Mesothelial cell of epicardium (in vitro differentiated cells): ENCODE measurements around the gene CFAP299. TPM values are rescaled to one million over a fixed set of nuclear protein-coding genes. Genes with fewer than 3 reads are reported as not detected.
"Not testable (repeated sequence)": the region's sequence is repeated elsewhere in the genome, so short reads cannot be mapped to it uniquely, and the experiment has no call there.

Experiments
- DNase-seq, 2 experiments: peaks; one replicate each; pipeline ENCODE4 v3.0.0; 2021; ENCODE audit warnings: low spot score in 2 of 2; ENCODE audit not compliant: unreplicated experiment in 2 of 2
- H3K27ac Mint-ChIP-seq: 2 replicates; pipeline ENCODE4 v1.8.0; 2021; ENCODE audit warnings: mixed read lengths
- H3K27me3 Mint-ChIP-seq: 2 replicates; pipeline ENCODE4 v1.8.0; 2021; ENCODE audit warnings: low read depth, mixed read lengths
- H3K36me3 Mint-ChIP-seq: 2 replicates; pipeline ENCODE4 v1.8.0; 2021; ENCODE audit warnings: mixed read lengths
- H3K4me1 Mint-ChIP-seq: 2 replicates; pipeline ENCODE4 v1.8.0; 2021; ENCODE audit warnings: mixed read lengths
- H3K4me3 Mint-ChIP-seq: 2 replicates; pipeline ENCODE4 v1.8.0; 2021; ENCODE audit warnings: mild to moderate bottlenecking, moderate library complexity, mixed read lengths
- H3K9me3 Mint-ChIP-seq: 2 replicates; pipeline ENCODE4 v1.8.0; 2021; ENCODE audit warnings: mixed read lengths
- CTCF ChIP-seq: fragments of 200-600 bp; sonication (generic); IDR thresholded peaks from one replicate; pipeline ENCODE4 v1.5.0; 2021; ENCODE audit warnings: antibody characterized with exemption; ENCODE audit not compliant: unreplicated experiment
- total RNA-seq: library from RNA; stranded (reverse); gene quantifications from 3 replicates; pipeline ENCODE4 v1.2.1, GENCODE V29; 2021

CFAP299 gene
- total RNA-seq, 1 donor from 2014 or later = 0.22 TPM

GRCh38 chr4:80438016-80438415 lies 102.5 kb downstream of the CFAP299 start:
- no peaks in the 10 kb centered on the region for H3K36me3 Mint-ChIP-seq
- H3K27ac Mint-ChIP-seq = no peak overlapping the region
- no peaks in the 10 kb centered on the region for H3K4me1 Mint-ChIP-seq
- no peaks in the 10 kb centered on the region for H3K27me3 Mint-ChIP-seq
- H3K9me3 Mint-ChIP-seq = peaks cover 23% of the 10 kb centered on the region
- DNase-seq = no peak
- H3K4me3 Mint-ChIP-seq = no peak overlapping the region
- no peak for TF ChIP-seq CTCF

- H3K36me3 Mint-ChIP-seq, H3K4me1 Mint-ChIP-seq, DNase-seq, H3K27ac Mint-ChIP-seq, H3K27me3 Mint-ChIP-seq, H3K4me3 Mint-ChIP-seq: not testable (repeated sequence)
- H3K9me3 Mint-ChIP-seq = peaks cover 32% of the 10 kb centered on the region
Observed at GRCh38 chr4:80439294-80440061, 103.9 kb downstream of the CFAP299 start.

GRCh38 chr4:80446248-80446647 lies 110.7 kb downstream of the CFAP299 start:
- peaks cover 33% of the 10 kb centered on the region for H3K9me3 Mint-ChIP-seq

GRCh38 chr4:80446664-80447063 lies 111.1 kb downstream of the CFAP299 start:
- H3K4me1 Mint-ChIP-seq = no peaks in the 10 kb centered on the region
- no peak for DNase-seq
- TF ChIP-seq CTCF = no peak
- H3K9me3 Mint-ChIP-seq = peaks cover 29% of the 10 kb centered on the region
- no peaks in the 10 kb centered on the region for H3K27me3 Mint-ChIP-seq
- H3K27ac Mint-ChIP-seq = no peak overlapping the region
- H3K4me3 Mint-ChIP-seq = no peak overlapping the region
- no peaks in the 10 kb centered on the region for H3K36me3 Mint-ChIP-seq

More at GRCh38 chr4:80446248-80446647, 110.7 kb downstream of the CFAP299 start:
- Mint-ChIP-seq H3K27me3 (no peaks in the 10 kb centered on the region), H3K4me3 (no peak overlapping the region), H3K36me3 (no peaks in the 10 kb centered on the region), H3K27ac (no peak overlapping the region), H3K4me1 (no peaks in the 10 kb centered on the region)
- TF ChIP-seq CTCF = no peak
- no peak for DNase-seq

- no peak overlapping the region for H3K4me3 Mint-ChIP-seq
- TF ChIP-seq CTCF = no peak
- H3K9me3 Mint-ChIP-seq = peaks cover 21% of the 10 kb centered on the region
- no peak overlapping the region for H3K27ac Mint-ChIP-seq
- H3K4me1 Mint-ChIP-seq = no peaks in the 10 kb centered on the region
- H3K36me3 Mint-ChIP-seq = no peaks in the 10 kb centered on the region
- H3K27me3 Mint-ChIP-seq = no peaks in the 10 kb centered on the region
- DNase-seq = no peak
Observed at GRCh38 chr4:80447493-80447892, 112.0 kb downstream of the CFAP299 start.

GRCh38 chr4:80448056-80448455 lies 112.5 kb downstream of the CFAP299 start:
- H3K27ac Mint-ChIP-seq = no peak overlapping the region
- H3K4me1 Mint-ChIP-seq = no peaks in the 10 kb centered on the region
- peaks cover 15% of the 10 kb centered on the region for H3K9me3 Mint-ChIP-seq
- H3K27me3 Mint-ChIP-seq = no peaks in the 10 kb centered on the region
- no peak for TF ChIP-seq CTCF
- no peak overlapping the region for H3K4me3 Mint-ChIP-seq
- DNase-seq = no peak
- H3K36me3 Mint-ChIP-seq = no peaks in the 10 kb centered on the region
